Glomerular endothelial cell (primary cell): ENCODE measurements around the gene KRI1. TPM values are rescaled to one million over a fixed set of nuclear protein-coding genes. Genes with fewer than 3 reads are reported as not detected.
A peak's percentile ranks its signal among the peaks of the same experiment; 100 is the strongest.

Source experiments
- DNase-seq: peaks from one replicate; pipeline ENCODE4 v3.0.0-alpha.2; 2011; ENCODE audit warnings: low read depth, low spot score; ENCODE audit errors: extremely low read depth
- total RNA-seq: library from RNA; depleted of rRNA; stranded (reverse); fragments of >200 nt; gene quantifications from 2 replicates; pipeline ENCODE4 v1.2.3, GENCODE V29; 2015

The KRI1 gene
- 7.7 and 16.2 TPM in 2 replicates for total RNA-seq

- peak; percentile 33 for DNase-seq
Measured at GRCh38 chr19:10565567-10566407, at the start of gene KRI1. Gene KRI1 (minus strand): TSS chr19:10566010. CDS start chr19:10565999, 11 bp downstream.

- no peak for DNase-seq
Measured at GRCh38 chr19:10612499-10613119, 46.8 kb upstream of the KRI1 start.

GRCh38 chr19:10611907-10612306, 46.1 kb upstream of the KRI1 start:
- DNase-seq, result no peak

GRCh38 chr19:10604460-10604980, 38.7 kb upstream of the KRI1 start:
- DNase-seq, result no peak

GRCh38 chr19:10603873-10604459, 38.2 kb upstream of the KRI1 start:
- no peak for DNase-seq

GRCh38 chr19:10603084-10603872, 37.5 kb upstream of the KRI1 start:
- no peak for DNase-seq

- DNase-seq, result no peak
Measured at GRCh38 chr19:10602330-10603083, 36.7 kb upstream of the KRI1 start.

GRCh38 chr19:10601999-10602329, 36.2 kb upstream of the KRI1 start:
- no peak for DNase-seq

GRCh38 chr19:10600149-10600548, 34.3 kb upstream of the KRI1 start:
- no peak for DNase-seq

- DNase-seq, result no peak
Measured at GRCh38 chr19:10593820-10594637, 28.2 kb upstream of the KRI1 start.

GRCh38 chr19:10593148-10593547, 27.3 kb upstream of the KRI1 start:
- DNase-seq, result no peak

GRCh38 chr19:10587839-10588150, 22.0 kb upstream of the KRI1 start:
- DNase-seq, result no peak

- DNase-seq, result no peak
Measured at GRCh38 chr19:10587022-10587838, 21.4 kb upstream of the KRI1 start, which contains the start of gene AP1M2. Gene AP1M2 (minus strand): TSS chr19:10587312. CDS start chr19:10587231, 81 bp downstream.

GRCh38 chr19:10586396-10586795, 20.6 kb upstream of the KRI1 start:
- no peak for DNase-seq

GRCh38 chr19:10583036-10583776, 17.4 kb upstream of the KRI1 start:
- no peak for DNase-seq

- DNase-seq, result no peak
Measured at GRCh38 chr19:10582091-10582490, 16.3 kb upstream of the KRI1 start.

- DNase-seq, result peak; percentile 84
Measured at GRCh38 chr19:10580979-10581631, 15.3 kb upstream of the KRI1 start.
